CD4-positive, alpha-beta T cell treated with Interleukin-6 for 4 hours (primary cell): Measurements from ENCODE around the gene TENT4A.

Experiments used
- DNase-seq: peaks from one replicate; pipeline ENCODE4 v3.0.0-alpha.2; 2020; ENCODE audit warnings: mixed read lengths

TENT4A gene

DNA sequence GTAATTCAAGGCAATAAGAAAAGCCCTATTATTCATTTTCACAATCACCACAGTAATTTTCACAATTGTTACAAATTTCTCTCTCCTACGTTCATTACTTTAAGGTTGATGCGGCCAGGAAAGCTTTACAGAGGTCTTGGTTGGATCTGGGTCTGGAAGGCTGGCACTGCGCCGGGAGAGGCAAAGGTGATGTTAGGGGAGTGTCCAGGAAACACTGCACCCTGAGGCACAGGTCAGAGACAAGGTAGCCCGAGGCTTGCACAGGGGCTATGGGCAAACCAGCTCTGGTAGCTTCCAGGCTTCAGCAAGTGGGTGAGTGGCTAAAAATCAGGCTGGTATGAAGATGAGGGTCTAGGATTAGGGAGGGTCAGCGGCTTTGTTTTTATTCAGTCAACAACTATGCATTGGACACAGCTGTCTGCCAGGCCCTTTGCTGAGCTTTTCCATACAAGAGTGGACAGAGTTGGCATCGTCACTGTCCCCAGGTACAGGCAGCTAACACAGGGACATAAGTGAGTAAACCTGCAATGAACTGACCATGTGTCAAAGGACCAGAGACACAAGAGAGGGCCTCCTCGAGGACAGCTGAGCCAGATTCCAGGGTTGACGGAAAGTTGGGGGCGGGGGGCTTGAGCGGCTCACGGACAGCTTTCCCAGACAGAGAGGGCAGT lies 12.4 kb upstream of the TENT4A start:
- no peak for DNase-seq

DNA sequence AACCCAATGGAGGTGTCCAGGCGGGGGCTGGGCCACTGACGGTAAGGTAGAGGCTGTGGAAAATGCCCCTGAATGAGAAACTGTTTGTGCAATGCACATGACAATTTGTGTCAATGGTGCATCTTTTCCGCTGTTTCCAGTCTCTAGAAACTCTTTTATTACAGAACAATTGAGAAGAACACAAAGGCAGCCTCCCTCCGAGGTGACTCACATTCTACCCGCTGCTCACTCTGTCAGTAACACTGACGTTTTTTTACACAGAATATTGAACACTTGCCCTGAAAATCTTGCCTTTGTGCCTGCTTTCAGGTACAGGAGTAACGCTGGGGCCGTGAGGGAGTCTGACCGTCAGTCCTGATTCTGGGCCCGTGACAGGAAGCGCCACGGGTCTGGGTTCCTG lies 11.7 kb upstream of the TENT4A start:
- no peak for DNase-seq

DNA sequence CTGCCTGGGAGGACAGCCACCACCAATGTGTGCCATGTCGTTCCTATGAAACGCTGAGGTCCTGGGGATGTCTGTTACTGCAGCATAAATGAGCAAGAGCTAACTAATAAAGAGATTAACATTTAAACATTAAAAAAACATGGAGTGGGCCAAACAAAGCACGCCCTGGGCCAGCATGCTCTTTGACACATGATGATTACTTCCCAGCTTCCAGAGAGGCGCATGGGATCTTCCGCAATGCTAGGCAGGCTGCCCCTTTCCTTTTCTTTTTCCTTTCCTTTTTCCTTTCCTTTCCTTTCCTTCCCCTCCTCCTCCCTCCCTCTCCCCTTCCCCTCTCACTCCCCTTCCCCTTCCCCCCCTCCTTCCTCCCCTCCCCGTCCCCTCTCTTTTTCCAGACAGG lies 10.6 kb upstream of the TENT4A start:
- no peak for DNase-seq

DNA sequence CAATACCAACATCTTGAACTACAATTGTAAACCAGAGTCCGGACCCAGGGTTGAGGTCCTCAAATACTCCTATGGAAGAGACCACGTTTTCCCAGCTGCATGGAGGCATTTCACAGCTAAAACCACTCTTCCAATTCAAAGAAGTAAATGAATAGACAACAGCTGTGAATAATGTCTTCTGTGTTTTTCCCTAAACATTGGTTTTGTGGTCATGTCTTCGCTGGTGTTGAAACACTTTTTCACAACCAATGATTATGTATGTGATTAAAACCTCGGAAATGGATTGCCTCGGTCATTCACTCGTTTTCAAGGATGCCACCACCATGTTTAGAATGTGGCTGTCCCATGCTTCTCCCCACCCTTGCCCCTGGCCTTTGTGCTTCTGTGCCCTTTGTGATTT lies 9.4 kb upstream of the TENT4A start:
- DNase-seq = no peak

DNA sequence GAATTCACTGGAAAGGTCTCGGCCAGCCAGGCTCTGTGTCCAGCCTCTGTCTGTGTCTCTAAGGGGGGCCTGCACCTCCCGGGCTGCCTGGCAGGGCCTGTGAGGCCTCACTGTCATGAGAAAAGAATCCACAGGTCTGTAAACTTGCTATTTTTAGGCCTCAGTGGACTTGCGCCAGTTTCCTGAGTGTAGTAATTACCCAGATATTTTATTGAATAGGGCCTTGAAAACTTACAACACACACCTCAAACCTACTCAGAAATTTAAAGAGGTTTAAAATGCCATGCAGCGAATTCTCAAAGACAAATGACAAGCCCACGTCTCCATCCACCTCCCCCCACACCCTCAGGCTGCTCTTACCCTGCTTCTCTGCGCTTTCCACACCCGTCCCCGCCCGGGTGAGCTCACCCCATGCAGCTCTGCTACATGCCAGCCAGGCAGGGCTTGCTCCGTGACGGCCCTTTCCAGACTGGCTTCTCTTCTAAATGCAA lies 8.8 kb upstream of the TENT4A start:
- no peak for DNase-seq

DNA sequence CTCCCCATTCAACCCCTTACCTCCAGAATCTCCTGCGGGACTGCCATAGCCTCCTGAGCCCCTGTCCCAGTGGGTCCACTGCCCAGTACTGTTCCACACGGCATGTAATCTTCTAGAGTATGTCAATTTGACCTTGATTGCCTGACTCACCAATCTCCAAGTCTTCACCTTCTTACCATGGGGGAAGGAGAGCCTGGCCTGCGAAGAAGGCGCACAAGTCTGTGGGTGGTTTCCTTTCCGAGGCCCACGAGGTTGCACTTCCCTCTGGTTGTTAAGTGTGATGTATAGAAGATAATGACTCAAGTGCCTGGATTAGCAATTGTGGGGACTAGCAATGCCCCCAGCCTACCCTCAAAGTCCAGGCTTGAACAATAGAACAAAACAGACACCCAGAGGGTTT lies 8.1 kb upstream of the TENT4A start:
- no peak for DNase-seq

DNA sequence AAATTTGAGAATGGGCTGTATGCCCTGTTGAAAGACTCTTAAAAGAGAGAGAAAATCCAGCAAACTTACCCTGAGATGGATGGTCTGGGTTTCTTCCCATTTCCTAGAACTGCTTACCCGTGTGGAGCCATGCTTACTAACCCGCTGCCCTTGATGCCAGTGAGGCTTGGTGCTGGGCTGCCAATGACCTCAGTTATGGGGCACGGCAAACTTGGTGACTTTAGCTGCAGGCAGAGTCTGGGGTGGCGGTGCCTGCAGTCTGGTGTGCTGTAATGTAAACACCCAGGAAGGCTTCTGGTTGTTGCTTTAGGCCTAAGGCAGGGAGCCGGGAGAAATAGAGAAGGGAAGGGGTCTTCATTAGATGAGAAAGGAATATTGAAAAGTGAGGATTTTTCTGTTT lies 7.3 kb upstream of the TENT4A start:
- no peak for DNase-seq

DNA sequence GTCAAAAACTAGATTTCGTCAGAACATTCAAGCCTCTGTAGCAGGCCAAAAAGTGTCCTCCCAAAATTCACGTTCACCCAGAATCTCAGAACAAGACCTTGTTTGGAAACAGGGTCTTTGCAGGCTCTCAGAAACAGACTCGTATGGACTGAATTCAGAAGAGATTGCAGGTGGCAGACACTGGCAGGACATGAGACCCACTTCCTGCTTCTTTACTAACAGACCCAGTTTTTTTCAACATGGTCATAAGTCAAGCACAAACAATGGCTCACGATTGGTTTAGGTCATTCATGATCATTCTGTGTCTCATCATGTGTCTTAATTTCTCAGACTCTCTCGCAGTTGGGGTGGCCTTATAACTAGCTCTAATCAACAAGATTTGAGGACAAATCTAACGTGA lies 5.4 kb upstream of the TENT4A start:
- no peak for DNase-seq

DNA sequence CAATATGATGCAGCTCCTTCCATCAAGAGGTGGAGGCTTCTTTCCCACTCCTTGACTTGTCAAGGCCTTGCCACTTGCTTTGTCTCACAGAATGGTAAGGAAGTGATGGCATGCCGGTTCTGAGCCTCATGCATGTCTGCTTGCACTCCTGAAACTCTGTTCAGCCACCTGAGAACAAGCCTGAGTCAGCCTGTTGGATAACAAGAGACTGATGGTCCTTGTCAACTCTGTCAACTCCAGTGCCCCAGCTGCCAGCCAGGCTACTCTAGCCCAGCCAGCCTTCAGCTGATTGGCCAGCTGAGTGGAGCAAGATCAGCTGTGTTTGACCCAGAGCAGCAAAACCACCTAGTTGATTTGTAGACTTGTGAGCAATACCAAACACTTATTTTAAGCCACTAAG lies 4.4 kb upstream of the TENT4A start:
- DNase-seq = no peak

DNA sequence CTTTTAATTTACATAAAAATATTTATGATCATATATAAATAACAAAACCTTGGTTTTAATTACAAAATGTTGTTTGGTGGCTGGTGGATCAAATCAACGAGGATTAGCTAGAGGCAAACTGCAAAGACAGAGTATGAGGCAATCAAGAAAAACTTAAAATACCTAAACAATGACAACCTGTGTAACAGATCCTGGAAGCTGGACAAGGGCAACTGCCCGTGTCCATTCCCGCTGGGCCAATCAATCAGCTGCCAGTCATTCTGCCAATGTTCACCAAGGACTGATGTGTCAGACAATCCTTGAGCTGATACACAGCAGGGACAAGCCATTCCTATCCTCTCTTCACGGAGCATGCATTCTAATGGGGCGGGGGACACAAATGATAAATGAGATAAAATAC lies 3.2 kb upstream of the TENT4A start:
- DNase-seq = no peak

DNA sequence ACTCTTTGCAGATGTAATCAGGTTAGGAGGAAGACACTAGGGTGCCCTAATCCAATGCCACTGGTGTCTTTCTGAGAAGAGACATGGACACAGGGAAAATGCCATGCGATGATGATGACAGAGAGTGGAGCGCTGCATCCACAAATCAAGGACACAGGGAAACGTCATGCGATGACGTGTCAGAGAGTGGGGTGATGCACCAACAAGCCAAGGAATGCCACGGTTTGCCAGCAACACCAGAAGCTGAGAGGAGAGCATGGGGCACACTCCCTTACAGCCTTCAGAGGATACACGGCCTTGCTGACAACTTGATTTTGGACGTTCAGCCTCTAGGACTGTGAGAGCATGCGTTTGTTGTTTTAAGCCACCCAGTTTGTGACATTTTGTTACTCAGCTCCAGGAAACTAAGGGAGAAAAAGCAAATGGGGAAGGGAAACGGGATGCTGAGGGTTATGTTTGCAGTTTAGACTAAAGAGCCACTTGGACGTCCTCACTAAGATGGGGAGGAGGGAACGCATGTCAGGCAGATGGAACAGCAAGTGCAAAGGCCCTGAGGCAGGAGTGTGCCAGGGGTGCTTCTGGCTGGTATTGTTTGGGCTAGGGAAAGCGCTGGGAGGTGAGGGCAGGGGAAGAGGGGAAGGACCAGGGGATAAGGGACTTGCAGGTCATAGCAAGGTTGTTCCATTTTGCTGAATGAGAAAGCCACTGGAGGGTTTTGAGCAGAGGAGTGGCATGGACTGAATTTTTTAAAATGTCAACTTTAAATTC lies 2.5 kb upstream of the TENT4A start:
- no peak for DNase-seq

DNA sequence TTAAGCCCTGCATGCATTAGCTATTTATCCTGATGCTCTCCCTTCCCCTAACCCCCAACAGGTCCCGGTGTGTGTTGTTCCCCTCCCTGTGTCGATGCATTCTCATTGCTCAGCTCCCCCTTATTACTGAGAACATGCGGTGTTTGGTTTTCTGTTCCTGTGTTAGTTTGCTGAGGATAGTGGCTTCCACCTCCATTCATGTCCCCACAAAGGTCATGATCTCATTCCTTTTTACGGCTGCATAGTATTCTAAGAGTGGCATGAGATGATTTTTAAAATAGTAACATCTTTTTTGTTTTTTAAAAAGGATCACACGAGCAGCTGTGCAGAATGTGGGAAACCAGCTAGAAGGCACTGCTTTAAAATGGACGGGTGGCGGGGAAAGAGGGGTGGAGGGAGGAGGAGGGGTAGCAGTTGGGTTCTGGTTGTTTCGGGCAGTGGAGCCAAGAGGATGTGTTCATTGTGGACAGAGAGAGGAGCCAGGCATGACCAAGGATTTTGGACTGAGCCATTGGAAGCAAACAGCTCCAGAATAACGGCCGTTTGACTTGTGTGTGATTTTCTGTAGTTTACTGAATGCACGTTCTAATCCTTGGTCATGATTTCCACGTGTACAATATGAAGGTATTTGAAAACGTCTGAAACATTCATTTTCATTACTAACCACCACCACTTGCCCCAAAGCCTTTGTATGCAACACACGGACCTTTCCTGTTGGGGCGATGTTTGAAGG lies 1.7 kb upstream of the TENT4A start:
- no peak for DNase-seq

DNA sequence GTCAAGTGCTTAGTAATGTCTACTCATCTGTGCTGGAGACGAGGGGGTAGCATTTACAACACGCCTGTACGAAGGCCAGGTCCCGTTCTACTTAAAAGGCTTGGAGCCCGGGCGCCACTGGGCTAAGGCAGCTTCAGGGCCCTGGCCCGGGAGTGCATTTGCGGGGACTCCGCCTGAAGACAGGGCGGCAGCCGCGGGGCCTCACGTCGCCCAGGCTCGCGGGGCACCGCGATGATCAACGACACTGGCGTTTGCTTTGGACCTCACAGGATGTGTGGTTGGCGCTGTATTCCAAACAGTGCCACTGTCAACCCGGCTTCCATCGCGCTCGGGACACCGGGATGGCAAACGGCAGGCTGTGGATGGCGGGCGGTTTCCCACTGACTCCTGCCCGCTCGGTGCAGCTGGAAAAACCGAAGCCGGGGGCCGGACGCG lies 1.1 kb upstream of the TENT4A start:
- DNase-seq = peak; percentile 54

DNA sequence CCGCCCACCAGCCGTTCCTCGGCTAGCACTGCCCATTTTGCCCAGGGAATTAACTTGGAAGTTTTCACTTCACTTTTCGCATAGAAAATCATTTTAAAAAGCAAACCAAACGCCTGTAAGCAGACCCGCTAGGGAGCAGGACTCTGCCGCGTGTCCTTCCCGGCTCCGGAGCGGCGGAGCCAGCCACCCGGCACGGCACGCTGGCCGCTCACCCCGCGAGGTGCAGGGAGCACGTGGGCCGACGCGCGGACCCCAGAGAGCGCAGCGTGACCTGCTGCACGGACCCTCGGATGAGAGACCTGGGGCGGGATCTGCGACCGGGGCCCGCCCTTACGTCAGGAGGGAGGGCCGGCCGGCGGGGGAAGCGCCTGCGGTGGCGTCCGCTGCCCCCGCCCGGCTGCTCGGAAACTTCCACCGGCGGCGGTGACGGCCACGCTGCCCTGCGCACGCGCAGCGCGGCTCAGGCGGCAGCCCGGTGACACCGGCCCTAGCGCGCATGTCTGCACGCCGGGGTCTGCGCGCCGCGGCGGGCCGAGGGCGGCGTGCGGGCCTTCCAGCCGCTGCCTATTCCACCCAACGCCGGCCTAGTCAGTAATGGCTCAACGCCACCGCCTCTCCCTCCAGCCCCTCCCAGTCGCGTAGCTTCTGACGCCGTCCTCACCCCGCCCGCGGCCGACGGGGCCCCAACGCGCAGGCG lies 507 bp upstream of the TENT4A start:
- DNase-seq = no peak

DNA sequence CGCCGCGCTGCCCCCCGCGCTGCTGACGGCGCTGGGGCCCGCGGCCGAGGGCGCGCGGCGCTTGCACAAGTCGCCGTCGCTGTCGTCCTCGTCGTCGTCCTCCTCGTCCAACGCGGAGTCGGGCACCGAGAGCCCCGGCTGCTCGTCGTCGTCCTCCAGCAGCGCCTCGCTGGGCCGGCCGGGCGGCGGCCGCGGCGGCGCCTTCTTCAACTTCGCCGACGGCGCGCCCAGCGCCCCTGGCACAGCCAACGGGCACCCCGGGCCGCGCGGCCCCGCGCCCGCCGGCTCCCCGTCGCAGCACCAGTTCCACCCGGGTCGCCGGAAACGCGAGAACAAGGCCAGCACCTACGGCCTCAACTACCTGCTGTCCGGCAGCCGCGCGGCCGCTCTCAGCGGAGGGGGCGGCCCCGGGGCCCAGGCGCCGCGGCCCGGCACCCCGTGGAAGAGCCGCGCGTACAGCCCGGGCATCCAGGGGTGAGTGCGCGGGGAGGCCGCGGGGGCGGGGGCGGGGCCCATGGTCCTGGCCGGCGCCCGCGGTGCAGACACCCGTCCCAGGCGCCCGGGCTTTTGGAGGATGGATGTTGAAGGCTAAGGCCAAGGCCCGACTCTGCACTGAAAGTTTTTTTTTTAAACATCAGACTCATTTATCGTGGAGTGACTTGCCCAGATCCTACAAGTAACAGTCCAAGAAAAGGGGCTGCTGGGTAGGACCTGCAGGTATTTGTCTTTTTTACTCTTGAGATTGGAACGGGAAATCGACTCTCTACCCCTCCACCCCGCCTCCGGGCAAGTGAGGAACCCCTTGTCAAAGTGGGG lies 1.2 kb downstream of the TENT4A start:
- peak; percentile 31 for DNase-seq

DNA sequence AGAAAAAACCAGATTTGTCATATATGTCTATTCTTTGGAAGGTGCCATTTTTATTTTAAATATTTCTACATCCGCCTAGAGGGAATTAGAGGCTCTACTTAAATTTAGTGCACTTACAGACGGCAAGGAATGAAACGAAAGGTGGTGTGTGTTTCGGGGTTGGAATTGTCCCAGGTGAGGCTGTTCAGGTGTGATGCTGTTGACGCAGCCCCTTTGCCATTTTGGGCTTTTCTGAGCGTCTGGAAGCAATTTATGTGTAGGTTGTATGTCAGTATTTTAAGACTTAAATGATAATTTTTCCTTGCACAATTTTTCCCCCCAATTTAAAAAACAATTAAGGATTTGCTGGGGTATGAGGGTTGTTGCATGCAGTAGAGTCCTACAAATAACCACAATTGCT lies 2.0 kb downstream of the TENT4A start:
- no peak for DNase-seq

DNA sequence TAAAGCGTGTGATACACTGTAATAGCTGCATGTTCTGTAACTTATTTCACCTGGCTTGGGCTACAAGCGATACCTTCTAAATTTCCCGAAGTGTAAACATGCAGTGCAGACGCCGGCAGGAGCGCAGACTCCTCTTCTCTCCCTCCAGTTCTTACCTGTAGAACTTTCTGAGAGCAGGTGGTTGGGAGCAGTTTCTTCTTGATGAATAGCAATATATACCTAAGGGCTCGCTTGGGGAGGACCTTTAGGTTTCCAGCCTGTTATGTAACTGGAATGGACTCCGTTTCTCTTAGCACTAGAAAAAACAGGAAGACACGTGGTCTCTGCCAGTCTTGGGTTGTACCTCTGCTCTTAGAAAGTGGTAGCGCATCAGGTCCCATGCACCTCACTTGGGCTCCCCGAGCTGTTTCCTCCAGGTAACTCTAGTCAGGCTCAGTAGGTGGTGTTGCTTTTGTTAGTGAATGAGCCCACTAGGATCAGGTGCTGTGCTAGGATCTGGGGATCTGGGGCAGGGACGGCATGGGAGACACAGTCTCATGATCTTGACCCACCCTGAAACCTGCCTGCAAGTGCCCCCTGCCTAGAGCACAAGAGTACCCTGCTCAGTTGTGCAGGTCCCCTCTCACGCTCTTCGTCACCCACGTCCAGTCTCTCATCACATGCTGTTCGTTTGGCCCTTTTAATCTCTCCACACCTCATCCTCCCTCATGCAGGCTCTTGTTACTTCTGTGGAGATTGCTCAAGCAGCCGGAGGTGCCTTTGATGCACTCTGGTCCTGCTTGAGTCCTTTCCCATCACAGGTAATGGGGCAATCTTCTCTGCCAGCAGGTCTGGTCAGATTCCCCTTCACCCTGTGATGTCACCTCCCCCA lies 2.8 kb downstream of the TENT4A start:
- DNase-seq = peak; percentile 62

DNA sequence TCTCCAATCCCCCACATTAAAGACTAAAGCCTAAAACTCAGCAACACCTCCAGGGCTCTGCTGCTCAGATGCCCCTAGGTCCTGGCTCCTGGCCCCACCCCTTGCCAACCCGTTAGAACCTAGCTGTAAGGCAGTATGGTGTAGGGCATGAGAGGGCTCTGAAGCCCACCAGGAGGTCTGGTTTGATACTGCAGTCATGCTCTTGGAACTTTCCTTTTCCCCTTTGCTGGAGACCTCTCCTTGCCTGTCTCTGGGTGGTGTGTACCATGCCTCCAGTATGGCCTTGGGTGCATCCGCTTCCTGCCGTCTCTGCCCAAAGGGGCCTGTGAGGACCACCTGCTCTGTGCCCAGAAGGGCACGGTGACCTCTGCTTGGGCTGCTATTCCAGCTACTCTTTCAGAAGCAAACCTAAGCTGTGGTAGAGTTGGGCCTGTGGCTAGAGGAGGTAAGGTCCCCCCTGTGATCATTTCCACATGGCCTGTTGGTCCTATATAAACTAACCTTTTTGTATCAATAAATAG lies 3.5 kb downstream of the TENT4A start:
- no peak for DNase-seq

DNA sequence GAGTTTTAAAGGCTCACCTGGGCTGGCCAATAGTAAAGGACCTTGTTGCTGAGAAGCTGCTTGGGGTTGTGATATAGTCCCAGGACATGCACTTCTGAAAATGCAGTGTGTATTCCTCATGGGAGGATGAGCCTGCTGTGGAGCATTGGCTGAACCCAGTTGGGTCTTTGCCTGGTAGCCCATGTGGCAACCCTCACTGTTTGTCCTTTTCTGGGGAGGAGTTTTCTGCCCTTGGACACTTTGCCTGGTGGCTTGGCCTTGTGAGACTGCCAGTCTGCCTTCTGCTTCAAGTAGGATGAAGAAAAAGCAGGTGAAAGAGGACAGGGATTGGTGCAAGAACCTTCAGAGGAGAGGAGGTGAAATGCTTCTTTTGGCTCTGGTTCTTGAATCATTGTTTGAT lies 4.0 kb downstream of the TENT4A start:
- no peak for DNase-seq

DNA sequence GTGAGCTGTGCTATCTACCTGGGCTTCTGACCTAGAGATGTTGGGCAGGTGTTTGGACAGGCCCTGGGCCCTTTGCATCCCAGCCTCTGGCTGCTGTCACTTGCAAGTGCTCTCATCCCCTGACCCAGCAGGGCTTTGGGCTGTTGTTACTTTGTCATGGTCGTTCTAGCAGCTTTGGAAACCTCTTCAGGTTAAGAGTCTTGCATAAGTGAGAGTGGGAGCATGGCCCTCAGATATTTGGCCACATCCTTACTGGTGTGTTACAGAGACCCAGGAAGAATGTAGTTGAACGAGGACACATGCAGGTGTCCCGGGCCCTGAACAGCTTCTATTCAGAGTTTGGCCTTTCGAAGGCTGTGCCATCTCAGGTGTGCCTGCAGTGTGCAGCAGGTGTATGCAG lies 4.5 kb downstream of the TENT4A start:
- no peak for DNase-seq

DNA sequence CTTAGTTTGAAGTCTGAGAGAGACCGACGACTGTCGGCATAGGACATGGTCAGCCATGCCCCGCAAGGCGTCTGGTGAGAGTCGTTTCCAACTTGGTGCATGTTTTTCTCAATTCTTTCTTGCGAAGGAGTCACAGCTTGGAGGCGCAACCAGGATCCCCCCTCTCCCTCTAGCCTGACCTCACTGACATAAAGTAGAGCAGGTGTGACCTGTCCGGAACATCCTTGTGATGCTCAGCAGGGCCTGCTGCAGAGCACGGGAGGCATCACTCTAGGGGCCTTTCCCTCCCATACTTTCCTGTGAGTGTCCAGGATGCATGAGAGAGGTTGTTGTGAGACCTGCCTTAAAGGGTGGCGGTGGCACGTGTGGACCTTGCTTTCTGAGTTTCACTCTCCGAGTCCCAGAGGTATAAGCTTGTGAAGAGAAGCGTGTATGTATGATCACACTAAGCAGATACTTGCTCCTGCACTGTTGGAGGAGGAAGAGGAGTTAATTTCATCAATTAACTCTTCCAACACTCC lies 5.0 kb downstream of the TENT4A start:
- DNase-seq = no peak
